Renal cortex interstitium (tissue), 11 donors: Measurements from ENCODE around the gene VPS8. TPM values are rescaled to one million over a fixed set of nuclear protein-coding genes. Genes with fewer than 3 reads are reported as not detected.
A peak's percentile ranks its signal among the peaks of the same experiment; 100 is the strongest.
"Not testable (repeated sequence)": the region's sequence is repeated elsewhere in the genome, so short reads cannot be mapped to it uniquely, and the experiment has no call there.

Experiments used
- DNase-seq, 11 donors: peaks; one replicate each; pipeline ENCODE4 v3.0.0-alpha.2; 2013; ENCODE audit warnings: low read depth in 9 of 11, low spot score in 4 of 11; ENCODE audit errors: extremely low read depth in 1 of 11
- polyA plus RNA-seq, 3 donors: library from polyadenylated mRNA; unstranded; fragments of 120-200 nt; gene quantifications; one replicate each; pipeline ENCODE4 v1.2.1, GENCODE V29; 2013; ENCODE audit not compliant: insufficient read length in 3 of 3

The VPS8 gene
- polyA plus RNA-seq, 3 donors = 37.2 to 48.4 (median 48.0) TPM

DNA sequence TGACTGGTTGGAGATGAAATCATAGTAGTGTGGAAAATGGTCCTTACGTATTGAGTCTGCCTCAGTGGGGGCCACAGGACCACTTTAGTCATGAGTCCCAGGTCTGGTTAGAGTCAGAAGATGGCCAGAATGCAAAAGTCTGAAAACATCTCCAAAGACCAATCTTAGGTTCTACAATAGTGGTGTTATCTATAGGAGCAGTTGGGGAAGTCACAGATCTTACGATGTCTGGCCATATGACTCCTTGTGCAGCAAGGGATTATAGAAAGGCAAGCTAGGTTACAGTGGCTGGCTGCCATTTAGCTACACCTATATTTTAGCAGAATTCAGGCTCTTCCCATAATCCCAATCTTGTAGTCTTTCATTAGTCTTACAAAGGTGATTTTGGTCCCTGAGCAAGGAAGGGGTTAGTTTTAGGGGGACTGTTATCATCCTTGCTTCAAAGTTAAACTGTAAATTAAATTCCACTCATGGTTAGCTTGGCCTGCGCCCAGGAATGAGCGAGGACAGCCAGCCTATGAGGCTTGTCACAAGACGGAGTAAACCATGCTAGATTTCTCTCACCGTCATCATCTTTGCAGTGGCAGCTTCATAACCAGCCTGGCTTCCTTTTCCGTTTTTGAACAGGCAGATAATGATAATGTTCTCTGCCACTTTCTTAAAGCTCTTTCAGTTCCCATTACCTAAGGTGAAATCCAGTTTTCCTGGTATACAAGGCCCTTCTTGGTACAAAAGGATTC is 134.1 kb downstream of the VPS8 start:
- no peak for DNase-seq

DNA sequence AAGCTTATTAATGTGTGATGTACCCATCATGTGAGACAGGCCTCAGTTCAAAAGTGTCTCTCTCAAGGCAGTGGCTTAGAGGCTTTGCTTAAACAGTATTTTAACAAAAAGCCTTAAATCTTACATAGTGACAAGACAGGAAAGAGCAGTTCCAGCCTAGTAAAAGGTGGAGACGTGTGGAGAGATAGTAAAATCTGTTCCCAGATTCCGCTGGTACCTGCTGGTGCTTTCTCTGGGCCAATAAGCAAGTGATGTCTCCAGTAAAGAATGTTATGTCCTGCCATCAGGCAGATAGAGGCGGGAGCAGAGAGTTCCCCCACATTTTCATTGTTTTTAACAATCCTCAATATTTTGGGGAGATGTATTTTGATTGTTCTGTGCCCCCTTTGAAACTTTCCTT is 135.0 kb downstream of the VPS8 start:
- no peak for DNase-seq

DNA sequence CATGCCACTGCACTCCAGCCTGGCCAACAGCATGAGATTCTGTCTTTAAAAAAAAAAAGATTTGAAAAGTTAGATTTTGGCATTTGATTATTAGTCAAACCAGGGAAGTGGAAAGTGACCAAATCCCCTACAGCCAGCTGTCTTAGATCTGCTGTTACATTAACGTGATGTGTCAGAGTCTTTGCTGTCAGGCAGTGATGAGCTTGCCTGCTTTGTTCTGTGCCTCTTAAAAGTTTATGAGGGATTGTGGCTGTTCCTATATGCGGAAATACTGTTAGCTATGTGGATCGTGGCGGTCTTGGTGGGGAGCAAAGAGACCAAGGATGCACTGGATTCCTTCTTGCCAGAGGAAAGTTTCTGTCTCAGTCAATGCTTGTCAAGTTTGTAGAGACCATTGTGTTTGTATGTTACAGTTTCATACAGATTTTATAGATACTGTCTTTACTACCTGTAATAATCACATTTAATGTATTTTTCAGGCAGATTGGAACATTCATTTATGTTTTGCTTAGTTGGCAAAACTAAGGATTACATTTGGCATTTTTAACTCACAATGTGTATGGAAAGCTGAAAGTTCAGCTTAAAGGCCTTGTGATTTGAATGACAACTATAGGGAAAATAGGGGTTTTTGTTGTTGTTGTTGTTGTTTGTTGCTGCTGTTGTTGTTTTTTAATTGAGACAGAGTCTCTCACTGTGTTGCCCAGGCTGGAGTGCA is 137.4 kb downstream of the VPS8 start:
- DNase-seq = peak in 6 of 11 donors; percentile 17 to 49 (median 41)

DNA sequence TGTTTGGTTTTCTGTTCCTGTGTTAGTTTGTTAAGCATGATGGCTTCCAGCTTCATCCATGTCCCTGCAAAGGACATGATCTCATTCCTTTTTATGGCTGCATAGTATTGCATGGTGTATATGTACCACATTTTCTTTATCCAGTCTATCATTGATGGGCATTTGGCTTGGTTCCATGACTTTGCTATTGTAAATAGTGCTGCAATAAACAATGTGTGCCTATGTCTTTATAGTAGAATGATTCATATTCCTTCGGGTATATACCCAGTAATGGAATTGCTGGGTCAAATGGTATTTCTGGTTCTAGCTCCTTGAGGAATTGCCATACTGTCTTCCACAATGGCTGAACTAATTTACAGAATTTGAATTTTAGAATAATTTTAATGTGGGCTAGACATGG is 138.8 kb downstream of the VPS8 start:
- DNase-seq = not testable (repeated sequence)

DNA sequence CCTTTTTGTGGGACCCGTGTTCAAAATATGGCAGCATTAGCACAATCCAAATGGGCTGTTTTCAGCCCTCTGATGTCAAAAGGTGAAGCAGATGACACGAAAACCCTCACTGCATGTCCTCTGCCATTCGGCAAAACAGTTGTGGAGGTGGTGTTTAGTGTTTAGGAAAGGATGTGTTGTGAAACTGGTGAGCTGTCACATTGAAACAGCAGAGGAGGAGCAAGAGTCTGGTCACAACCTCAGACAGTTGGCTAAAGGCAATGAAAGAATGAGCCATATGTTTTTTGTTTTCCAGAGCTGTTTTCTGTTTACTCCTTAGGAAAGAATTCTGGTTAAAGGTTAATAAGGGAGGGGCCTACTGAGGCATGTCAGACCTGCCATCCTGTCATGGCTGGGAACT is 140.7 kb downstream of the VPS8 start:
- no peak for DNase-seq

DNA sequence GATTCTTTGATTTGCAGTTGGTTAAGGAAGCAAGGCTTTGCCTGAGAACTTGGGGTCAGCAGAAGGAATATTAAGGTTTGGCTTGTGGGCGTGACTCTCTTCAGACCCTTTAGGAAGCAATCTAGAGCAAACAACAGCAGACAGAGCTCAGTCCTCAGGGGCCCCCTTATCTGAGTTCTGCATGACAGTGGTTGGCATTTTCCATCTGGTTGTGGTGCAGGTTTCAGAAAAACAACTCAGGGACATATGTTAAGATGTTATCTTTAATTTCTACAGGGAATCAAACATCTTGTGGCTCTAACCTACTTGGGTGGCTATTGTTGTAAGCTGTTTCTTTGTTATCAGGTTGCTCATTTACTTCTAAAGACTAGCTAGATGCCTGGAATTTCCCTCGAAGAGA is 141.4 kb downstream of the VPS8 start:
- DNase-seq = no peak

DNA sequence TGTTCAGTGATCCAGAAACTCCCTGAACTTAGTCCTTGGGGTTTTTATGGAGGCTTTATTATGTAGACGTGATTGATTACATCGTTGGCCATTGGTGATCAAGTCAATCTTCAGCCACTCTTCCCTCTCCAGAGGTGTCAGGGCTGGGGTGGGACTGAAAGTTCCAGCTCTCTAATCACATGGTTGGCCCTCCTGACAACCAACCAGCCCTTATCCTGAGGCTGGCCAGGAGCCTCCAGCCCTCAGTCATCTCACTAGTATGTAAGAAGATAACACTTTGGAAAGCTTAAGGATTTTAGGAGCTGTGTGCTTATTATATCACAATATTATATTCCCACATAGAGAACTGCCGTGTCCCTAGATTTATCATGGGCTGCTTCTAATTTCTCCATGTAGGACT is 142.3 kb downstream of the VPS8 start:
- DNase-seq = no peak

DNA sequence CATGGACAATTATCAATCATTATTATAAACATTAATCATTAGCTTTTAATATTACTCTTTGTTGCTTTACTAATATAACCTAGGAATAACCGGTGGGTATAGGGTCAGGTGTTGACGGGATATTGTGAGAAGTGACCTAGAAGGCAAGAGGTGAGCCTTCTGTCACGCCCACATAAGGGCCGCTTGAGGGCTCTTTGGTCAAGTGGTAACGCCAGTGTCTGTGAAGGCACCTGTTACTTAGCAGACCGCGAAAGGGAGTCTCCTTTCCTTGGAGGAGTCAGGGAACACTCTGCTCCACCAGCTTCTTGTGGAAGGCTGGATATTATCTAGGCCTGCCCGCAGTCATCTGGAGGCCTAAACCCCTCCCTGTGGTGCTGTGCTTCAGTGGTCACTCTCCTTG is 142.9 kb downstream of the VPS8 start:
- not testable (repeated sequence) for DNase-seq

DNA sequence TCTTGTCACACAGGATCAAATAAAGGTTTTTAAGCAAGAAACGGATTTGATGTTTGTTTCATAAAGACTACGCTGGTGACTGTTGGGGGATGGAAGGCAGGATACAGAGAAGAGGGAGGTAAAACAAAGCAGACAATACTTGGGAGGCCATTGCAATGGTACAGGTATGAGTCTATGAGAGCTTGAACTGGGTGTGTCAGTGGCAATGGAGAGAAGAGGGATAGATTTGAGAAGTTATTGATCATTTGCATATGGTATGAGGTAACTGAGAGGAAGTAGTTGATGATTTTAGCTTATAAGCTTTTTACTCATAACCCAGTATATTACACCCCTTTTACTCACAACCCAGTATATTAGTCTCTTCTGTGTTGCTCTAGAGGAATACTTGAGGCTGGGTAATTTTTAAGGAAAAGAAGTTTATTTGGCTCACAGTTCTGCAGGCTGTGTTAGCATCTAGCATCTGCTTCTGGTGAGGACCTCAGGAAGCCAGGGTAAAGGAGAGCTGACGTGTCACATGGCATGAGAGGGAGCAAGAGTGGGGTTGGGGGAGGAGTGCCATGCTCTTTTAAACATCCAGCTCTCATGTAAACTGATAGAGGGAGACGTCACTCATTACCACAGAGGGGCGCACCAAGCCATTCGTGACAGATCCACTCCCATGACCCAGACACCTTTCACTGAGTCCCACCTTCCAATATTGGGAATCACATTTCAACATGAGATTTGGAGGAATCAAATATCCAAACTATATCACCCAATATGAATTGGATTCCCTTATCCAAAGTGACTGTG is 153.9 kb downstream of the VPS8 start:
- no peak for DNase-seq

DNA sequence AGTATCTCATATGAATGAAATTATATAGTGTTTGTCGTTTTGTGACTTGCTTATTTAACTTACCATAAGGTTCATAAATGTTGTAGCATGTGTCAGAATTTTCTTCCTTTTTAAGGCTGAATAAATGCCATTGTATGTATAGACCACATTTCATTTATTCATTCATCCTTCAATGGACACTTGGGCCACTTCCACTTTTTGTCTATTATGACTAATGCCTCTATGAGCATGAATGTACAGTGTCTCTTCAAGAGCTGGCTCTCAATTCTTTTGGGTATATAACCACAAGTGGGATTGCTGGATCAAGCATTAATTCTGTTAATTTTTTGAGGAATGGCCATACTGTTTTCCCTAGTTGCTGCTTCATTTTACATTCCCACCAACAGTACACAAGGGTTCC is 156.1 kb downstream of the VPS8 start:
- no peak for DNase-seq

DNA sequence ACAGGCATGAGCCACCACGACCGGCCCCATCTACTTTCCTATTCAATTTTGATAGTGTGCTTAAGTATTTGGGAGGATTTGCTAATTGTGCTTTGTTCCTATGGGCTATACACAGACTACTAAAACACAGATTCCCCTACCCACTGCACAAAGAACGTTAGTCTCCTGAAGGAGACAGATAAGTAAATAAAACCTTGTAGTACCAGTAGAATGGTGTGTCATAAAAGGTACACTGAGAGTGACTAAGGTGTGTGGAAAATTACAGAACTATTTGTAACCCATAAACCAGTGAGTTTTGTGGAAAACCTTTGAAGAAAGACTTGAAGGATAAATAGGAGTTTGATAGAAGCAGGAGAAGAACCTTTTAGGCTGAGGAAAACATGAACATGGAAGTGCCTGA is 158.2 kb downstream of the VPS8 start:
- DNase-seq = no peak

DNA sequence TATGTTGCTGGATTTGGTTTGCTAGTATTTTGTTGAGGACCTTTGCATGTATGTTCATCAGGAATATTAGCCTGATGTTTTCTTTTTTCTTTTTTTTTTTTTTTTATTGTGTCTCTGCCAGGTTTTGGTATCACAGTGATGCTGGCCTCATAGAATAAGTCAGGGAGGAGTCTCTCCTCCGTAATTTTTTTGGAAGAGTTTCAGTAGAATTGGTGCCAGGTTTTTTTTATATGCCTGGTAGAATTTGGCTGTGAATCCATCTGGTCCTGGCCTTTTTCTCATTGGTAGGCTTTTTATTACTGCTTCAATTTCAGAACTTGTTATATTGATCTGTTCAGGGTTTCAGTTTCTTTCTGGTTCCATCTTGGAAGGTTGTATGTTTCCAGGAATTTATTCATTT is 165.8 kb downstream of the VPS8 start:
- no peak for DNase-seq

DNA sequence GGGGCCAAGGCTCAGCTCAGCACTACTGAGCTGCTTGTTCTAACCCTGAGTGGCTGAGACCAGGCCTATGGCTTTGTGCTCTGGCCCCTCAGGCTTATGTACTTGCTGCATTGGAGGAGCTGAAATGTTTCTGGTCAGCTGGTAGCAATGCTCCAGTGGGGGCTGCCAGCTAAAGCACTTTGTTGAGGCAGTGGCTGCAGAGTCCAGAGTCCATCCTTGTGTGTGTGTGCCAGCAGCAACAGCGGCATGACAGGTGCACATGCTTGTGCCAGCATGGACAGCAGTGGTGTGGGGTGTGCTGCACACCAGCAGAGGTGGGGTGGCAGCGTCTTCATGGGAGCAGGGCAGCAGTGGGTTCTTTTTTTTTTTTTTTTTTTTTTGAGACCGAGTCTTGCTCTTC is 169.1 kb downstream of the VPS8 start:
- DNase-seq = peak in 1 of 11 donors; percentile 12

DNA sequence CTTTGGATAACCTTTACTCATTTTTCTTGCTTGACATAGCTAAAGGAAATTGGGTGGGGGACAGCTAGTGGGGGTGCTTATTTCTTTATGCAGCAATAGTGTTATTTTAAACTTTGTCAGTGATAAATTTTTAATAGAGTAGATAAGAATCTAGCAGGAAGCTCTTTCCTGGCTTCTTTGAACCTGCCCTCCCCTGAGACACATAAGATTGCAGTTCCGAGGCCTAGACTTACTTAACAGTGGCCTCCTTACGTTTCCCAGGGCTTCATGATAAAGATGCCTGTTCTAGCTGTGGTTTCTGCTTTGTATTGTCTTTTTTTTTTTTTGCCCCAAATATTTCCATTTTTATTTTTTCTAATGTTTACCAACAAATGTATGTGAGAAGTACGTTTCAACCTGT is 170.1 kb downstream of the VPS8 start:
- no peak for DNase-seq

DNA sequence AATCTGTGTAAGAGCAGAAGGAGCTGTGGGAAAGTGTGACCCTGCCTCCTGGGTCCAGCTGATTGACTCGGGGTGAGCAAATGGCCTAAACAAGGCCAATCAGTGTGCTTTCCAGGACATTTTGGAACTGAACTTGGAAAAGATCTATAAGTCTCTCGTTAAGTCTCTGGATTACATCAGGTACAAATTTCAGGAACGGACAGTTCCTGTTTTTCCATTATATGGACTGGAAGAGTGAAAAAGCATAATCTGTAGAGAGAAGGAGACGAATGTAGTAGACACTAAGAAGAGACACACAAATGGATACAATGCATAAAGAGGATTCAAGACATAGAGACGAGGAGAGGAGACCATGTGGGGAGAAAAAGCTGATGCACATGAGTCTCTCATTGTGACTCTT is 173.6 kb downstream of the VPS8 start:
- DNase-seq = no peak

DNA sequence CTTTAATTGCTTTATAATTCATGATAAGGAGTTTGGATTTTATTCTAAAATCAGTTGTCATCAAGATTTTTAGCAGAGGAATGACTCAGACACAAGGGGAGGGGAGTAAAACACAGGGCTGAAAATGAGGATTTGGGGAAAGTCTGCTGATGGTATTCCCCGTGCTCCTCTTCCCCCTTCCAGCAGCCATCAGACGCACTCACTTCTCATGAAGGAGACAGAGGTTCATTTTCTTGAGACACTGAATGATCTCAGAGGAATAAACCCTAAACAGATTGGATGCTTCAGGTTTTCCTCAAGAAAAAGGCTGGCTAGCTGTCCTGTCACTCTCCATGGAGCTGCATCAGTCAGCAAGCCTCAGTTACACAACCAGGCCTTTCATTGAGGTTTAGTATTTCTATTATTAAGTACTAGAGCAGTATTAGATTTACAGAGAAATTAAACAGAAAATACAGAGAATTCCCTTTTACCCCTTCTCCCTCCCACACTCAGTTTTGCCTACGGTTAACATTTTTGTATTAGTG is 174.5 kb downstream of the VPS8 start:
- DNase-seq = no peak

DNA sequence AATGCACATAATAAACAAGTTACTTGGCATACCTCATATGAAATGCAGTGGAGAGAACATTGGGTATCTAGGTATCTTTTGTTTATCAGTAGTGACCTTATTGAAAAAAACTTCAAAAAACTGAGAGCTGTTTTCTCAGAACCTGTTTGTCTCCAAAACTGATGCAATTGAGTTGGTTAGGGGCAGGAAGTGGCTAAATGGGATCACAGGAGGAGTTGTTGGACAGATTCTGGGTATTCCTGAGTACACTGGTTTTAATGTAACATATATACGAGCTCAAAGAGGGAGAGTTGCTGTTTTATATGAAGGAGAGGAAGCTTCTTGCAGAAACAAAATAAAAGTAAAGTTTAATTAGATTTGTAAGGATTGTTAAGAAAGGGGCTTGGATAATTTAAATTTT is 181.4 kb downstream of the VPS8 start:
- no peak for DNase-seq

DNA sequence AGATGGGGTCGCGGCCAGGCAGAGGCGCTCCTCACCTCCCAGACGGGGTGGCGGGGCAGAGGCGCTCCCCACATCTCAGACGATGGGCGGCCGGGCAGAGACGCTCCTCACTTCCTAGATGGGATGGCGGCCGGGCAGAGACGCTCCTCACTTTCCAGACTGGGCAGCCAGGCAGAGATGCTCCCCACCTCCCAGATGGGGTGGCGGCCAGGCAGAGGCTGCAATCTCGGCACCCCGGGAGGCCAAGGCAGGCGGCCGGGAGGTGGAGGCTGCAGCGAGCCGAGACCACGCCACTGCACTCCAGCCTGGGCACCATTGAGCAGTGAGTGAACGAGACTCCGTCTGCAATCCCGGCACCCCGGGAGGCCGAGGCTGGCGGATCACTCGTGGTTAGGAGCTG is 191.9 kb downstream of the VPS8 start:
- not testable (repeated sequence) for DNase-seq

DNA sequence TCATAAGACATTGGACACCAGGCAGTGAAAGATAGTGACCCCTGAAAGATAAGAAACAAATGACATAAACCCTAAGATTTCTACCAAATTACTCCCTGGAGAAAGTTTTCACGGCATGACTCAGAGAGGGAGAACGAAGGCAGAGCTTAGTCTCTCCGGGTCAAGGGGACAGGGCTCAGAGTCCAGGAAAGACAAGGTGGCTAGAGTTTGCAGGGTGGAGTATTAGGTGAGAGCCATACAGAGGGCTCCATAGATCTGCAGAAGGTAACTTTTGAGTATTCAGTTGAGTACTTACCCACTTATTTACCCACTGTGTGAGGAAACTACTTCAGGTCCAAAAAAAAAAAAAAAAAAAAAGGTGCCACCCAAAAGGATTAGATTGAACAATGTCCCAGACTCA is 197.7 kb downstream of the VPS8 start:
- no peak for DNase-seq

DNA sequence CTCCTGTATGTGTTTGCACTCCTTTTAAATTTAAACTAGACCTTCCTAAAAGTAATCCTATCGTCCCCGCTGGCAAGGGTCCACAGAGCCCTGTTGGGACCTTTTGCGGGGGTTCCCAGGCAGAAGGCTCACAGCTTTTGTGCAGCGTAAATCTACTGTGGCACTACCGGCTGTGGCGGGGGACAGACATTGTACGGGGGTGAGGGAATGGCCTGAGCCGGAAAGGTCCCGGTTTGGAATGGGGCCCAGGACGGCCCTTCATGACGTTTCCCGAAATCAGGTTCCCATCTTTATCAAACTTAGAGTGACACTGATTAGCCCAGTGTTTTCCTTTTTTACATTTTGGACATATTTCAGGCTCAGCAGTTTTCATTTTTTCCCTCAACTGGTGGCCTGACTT is 205.6 kb downstream of the VPS8 start:
- not testable (repeated sequence) for DNase-seq
